Stimulated activated CD8-positive, alpha-beta memory T cell treated with anti-CD3 and anti-CD28 coated beads, Interleukin-4, amount 100 ng/mL, for 1 hour (primary cell): ENCODE results near the gene PPP1R18.
"Not testable (repeated sequence)": the region's sequence is repeated elsewhere in the genome, so short reads cannot be mapped to it uniquely, and the experiment has no call there.

Experiments
- DNase-seq, 2 donors: peaks; one replicate each; pipeline ENCODE4 v3.0.0-alpha.2; 2020; ENCODE audit warnings: low read depth in 2 of 2, low spot score in 1 of 2

The PPP1R18 gene

GRCh38 chr6:30670760-30671527 lies 15.5 kb downstream of the PPP1R18 start:
- DNase-seq, result no peak

- not testable (repeated sequence) for DNase-seq
Measured at GRCh38 chr6:30666300-30666699, 20.1 kb downstream of the PPP1R18 start.

GRCh38 chr6:30664994-30665767 lies 21.3 kb downstream of the PPP1R18 start:
- no peak for DNase-seq

GRCh38 chr6:30657922-30658321 lies 28.5 kb downstream of the PPP1R18 start:
- not testable (repeated sequence) for DNase-seq

GRCh38 chr6:30657454-30657853 lies 29.0 kb downstream of the PPP1R18 start:
- no peak for DNase-seq

- DNase-seq, result no peak
Measured at GRCh38 chr6:30656513-30656912, 29.9 kb downstream of the PPP1R18 start.

- no peak for DNase-seq
Measured at GRCh38 chr6:30655743-30656094, 30.7 kb downstream of the PPP1R18 start.

GRCh38 chr6:30654798-30655742 lies 31.4 kb downstream of the PPP1R18 start:
- no peak for DNase-seq

GRCh38 chr6:30651143-30651542 lies 35.3 kb downstream of the PPP1R18 start:
- no peak for DNase-seq

- DNase-seq, result peak; percentile 52 to 54
Measured at GRCh38 chr6:30647242-30648116, 39.0 kb downstream of the PPP1R18 start.

GRCh38 chr6:30646450-30647241 lies 39.8 kb downstream of the PPP1R18 start, which contains the start of gene C6orf136:
Gene C6orf136 (plus strand): TSS chr6:30647133. CDS start chr6:30647232, 99 bp downstream.
- DNase-seq, result peak; percentile 81 to 91

GRCh38 chr6:30645989-30646388 lies 40.5 kb downstream of the PPP1R18 start:
- no peak for DNase-seq

GRCh38 chr6:30644769-30645168 lies 41.7 kb downstream of the PPP1R18 start:
- no peak for DNase-seq

GRCh38 chr6:30643656-30644055 lies 42.8 kb downstream of the PPP1R18 start:
- no peak for DNase-seq

GRCh38 chr6:30641048-30641447 lies 45.4 kb downstream of the PPP1R18 start:
- no peak for DNase-seq

GRCh38 chr6:30640481-30640880 lies 46.0 kb downstream of the PPP1R18 start:
- DNase-seq, result no peak

GRCh38 chr6:30635834-30636233 lies 50.6 kb downstream of the PPP1R18 start:
- DNase-seq, result no peak

- peak; percentile 76 to 80 for DNase-seq
Measured at GRCh38 chr6:30626484-30627366, 59.7 kb downstream of the PPP1R18 start, which contains the start of gene ATAT1. Gene ATAT1 (plus strand): TSS chr6:30626874.
